Measurements from ENCODE around the gene PACSIN2.
"Not testable (repeated sequence)": the region's sequence is repeated elsewhere in the genome, so short reads cannot be mapped to it uniquely, and the experiment has no call there.

The PACSIN2 gene

GRCh38 chr22:42964994-42965699 is 49.8 kb downstream of the PACSIN2 start:
- TF ChIP-seq CTCF (IDR thresholded peaks at IDR 0.05; ENCODE audit: insufficient read depth, low read depth, low read length, missing control alignments): no peak
- H3K4me3 ChIP-seq (ENCODE audit: low read depth, low read length): no peak overlapping the region
- no peak for DNase-seq (ENCODE audit: low read depth)

GRCh38 chr22:42963231-42963595 is 51.7 kb downstream of the PACSIN2 start:
- H3K4me3 ChIP-seq (ENCODE audit: low read depth, low read length): no peak overlapping the region
- no peak for DNase-seq (ENCODE audit: low read depth)
- no peak for TF ChIP-seq CTCF (IDR thresholded peaks at IDR 0.05; ENCODE audit: insufficient read depth, low read depth, low read length, missing control alignments)

GRCh38 chr22:42962295-42963230 is 52.4 kb downstream of the PACSIN2 start:
- no peak for TF ChIP-seq CTCF (IDR thresholded peaks at IDR 0.05; ENCODE audit: insufficient read depth, low read depth, low read length, missing control alignments)
- H3K4me3 ChIP-seq (ENCODE audit: low read depth, low read length): no peak overlapping the region
- DNase-seq (ENCODE audit: low read depth): no peak

GRCh38 chr22:42961810-42962209 is 53.1 kb downstream of the PACSIN2 start:
- no peak for DNase-seq (ENCODE audit: low read depth)
- H3K4me3 ChIP-seq (ENCODE audit: low read depth, low read length): no peak overlapping the region
- TF ChIP-seq CTCF (IDR thresholded peaks at IDR 0.05; ENCODE audit: insufficient read depth, low read depth, low read length, missing control alignments): no peak

- DNase-seq (ENCODE audit: low read depth): not testable (repeated sequence)
Observed at GRCh38 chr22:42961400-42961690, 53.6 kb downstream of the PACSIN2 start.

GRCh38 chr22:42960531-42961399 is 54.2 kb downstream of the PACSIN2 start:
- no peak for DNase-seq (ENCODE audit: low read depth)
- no peak overlapping the region for H3K4me3 ChIP-seq (ENCODE audit: low read depth, low read length)
- no peak for TF ChIP-seq CTCF (IDR thresholded peaks at IDR 0.05; ENCODE audit: insufficient read depth, low read depth, low read length, missing control alignments)

More at GRCh38 chr22:42961400-42961690, 53.6 kb downstream of the PACSIN2 start:
- not testable (repeated sequence) for H3K4me3 ChIP-seq (ENCODE audit: low read depth, low read length)
